Lower lobe of right lung (tissue), 2 donors: Measurements from ENCODE around the gene FAM120A. TPM values are rescaled to one million over a fixed set of nuclear protein-coding genes. Genes with fewer than 3 reads are reported as not detected.

Experiments used
- ATAC-seq, 2 donors: fragments of 200-7000 bp; cut with Tn5 transposase; one replicate each; pipeline ENCODE4 v1.9.1; 2020 to 2022; ENCODE audit warnings: mild to moderate bottlenecking in 2 of 2, moderate library complexity in 2 of 2
- DNase-seq: peaks from one replicate; pipeline ENCODE4 v3.0.0-alpha.2; 2020
- H3K27ac ChIP-seq: fragments of 200-600 bp; one replicate; pipeline ENCODE4 v1.8.0; 2022
- H3K27me3 ChIP-seq: fragments of 200-600 bp; one replicate; pipeline ENCODE4 v1.8.0; 2022; ENCODE audit warnings: low read depth
- H3K36me3 ChIP-seq: fragments of 200-600 bp; one replicate; pipeline ENCODE4 v1.8.0; 2022; ENCODE audit warnings: mild to moderate bottlenecking
- H3K4me1 ChIP-seq: fragments of 200-600 bp; one replicate; pipeline ENCODE4 v1.8.0; 2022
- H3K4me3 ChIP-seq: fragments of 200-600 bp; one replicate; pipeline ENCODE4 v1.8.0; 2022; ENCODE audit warnings: mild to moderate bottlenecking
- H3K9me3 ChIP-seq: fragments of 200-600 bp; one replicate; pipeline ENCODE4 v1.8.0; 2022
- CTCF ChIP-seq: fragments of 200-600 bp; IDR thresholded peaks from one replicate; pipeline ENCODE4 v1.8.0; 2022; ENCODE audit warnings: antibody characterized with exemption, mild to moderate bottlenecking
- intact Hi-C: fragments of 100-400 bp; cut with DNase I; formaldehyde crosslinking; loops from one replicate; pipeline ENCODE4 v1.11.0; 2022
- total RNA-seq: library from RNA; stranded (reverse); fragmentation: NEBNext Ultra II Directional; extraction: Animal tissue kit (Norgen Biotek cat#: 25700); gene quantifications from one replicate; pipeline ENCODE4 v1.2.1, GENCODE V29; 2021
- donor health status: DM: no; HTN: yes; CAD: no; lungs with severe emphysema.

Gene FAM120A
- total RNA-seq, 1 donor from 2014 or later: 114 TPM

GRCh38 chr9:93466416-93467061, 15.1 kb downstream of the FAM120A start:
- Histone ChIP-seq H3K27ac (peak overlapping the region; percentile 39), H3K36me3 (no peaks in the 10 kb centered on the region), H3K4me3 (no peak overlapping the region), H3K4me1 (peaks cover 91% of the 10 kb centered on the region), H3K9me3 (no peaks in the 10 kb centered on the region), H3K27me3 (no peaks in the 10 kb centered on the region)
- peak in 1 of 2 donors; percentile 29 for ATAC-seq
- DNase-seq: no peak
- intact Hi-C loops: no loop called here
- no peak for TF ChIP-seq CTCF

- H3K4me1 ChIP-seq: peaks cover 91% of the 10 kb centered on the region
- intact Hi-C loops: no loop called here
- DNase-seq: no peak
- H3K4me3 ChIP-seq: no peak overlapping the region
- no peaks in the 10 kb centered on the region for H3K36me3 ChIP-seq
- no peak for ATAC-seq
- no peaks in the 10 kb centered on the region for H3K27me3 ChIP-seq
- TF ChIP-seq CTCF: no peak
- peak overlapping the region; percentile 39 for H3K27ac ChIP-seq
- H3K9me3 ChIP-seq: no peaks in the 10 kb centered on the region
Observed at GRCh38 chr9:93467062-93467416, 15.6 kb downstream of the FAM120A start.

- intact Hi-C loops: no loop called here
- no peak overlapping the region for H3K27ac ChIP-seq
- H3K9me3 ChIP-seq: no peaks in the 10 kb centered on the region
- ATAC-seq (peak in 1 of 2 donors; percentile 60), DNase-seq (no peak)
- H3K4me3 ChIP-seq: no peak overlapping the region
- no peak for TF ChIP-seq CTCF
- H3K4me1 ChIP-seq: peaks cover 88% of the 10 kb centered on the region
- H3K36me3 ChIP-seq: peaks cover 3% of the 10 kb centered on the region
- H3K27me3 ChIP-seq: no peaks in the 10 kb centered on the region
Observed at GRCh38 chr9:93467462-93467861, 16.0 kb downstream of the FAM120A start.

- DNase-seq (no peak), ATAC-seq (peak; percentile 55 to 74)
- Histone ChIP-seq H3K27me3 (no peaks in the 10 kb centered on the region), H3K4me1 (peaks cover 81% of the 10 kb centered on the region), H3K4me3 (no peak overlapping the region), H3K36me3 (peaks cover 11% of the 10 kb centered on the region), H3K9me3 (no peaks in the 10 kb centered on the region), H3K27ac (peak overlapping the region; percentile 72)
- intact Hi-C loops: no loop called here
- no peak for TF ChIP-seq CTCF
Observed at GRCh38 chr9:93468763-93469456, 17.4 kb downstream of the FAM120A start.

GRCh38 chr9:93470391-93470790, 18.9 kb downstream of the FAM120A start:
- DNase-seq (no peak), ATAC-seq (no peak)
- Histone ChIP-seq H3K4me3 (no peak overlapping the region), H3K4me1 (peaks cover 66% of the 10 kb centered on the region), H3K27ac (no peak overlapping the region), H3K36me3 (peaks cover 11% of the 10 kb centered on the region), H3K27me3 (no peaks in the 10 kb centered on the region), H3K9me3 (no peaks in the 10 kb centered on the region)
- intact Hi-C loops: no loop called here
- TF ChIP-seq CTCF: no peak
